Subcutaneous abdominal adipose tissue (tissue), 5 donors: ENCODE results near the gene SELPLG.

Experiments
- H3K27ac ChIP-seq: one replicate; pipeline ENCODE4 v1.7.0; 2013; ENCODE audit warnings: low read depth, mild to moderate bottlenecking, inconsistent platforms, low read length, moderate library complexity
- H3K27me3 ChIP-seq, 5 donors: one replicate each; pipeline ENCODE4 v1.7.0; 2013; ENCODE audit warnings: low read length in 5 of 5, inconsistent platforms in 1 of 5; ENCODE audit not compliant: control insufficient read depth in 5 of 5, insufficient read depth in 4 of 5
- H3K36me3 ChIP-seq, 5 donors: one replicate each; pipeline ENCODE4 v1.7.0; 2013; ENCODE audit warnings: low read length in 5 of 5; ENCODE audit not compliant: control insufficient read depth in 5 of 5, insufficient read depth in 5 of 5
- H3K4me1 ChIP-seq, 5 donors: one replicate each; pipeline ENCODE4 v1.7.0; 2013; ENCODE audit warnings: low read length in 5 of 5, mild to moderate bottlenecking in 3 of 5, moderate library complexity in 1 of 5; ENCODE audit not compliant: control insufficient read depth in 5 of 5, insufficient read depth in 5 of 5
- H3K4me3 ChIP-seq, 5 donors: one replicate each; pipeline ENCODE4 v1.7.0; 2013; ENCODE audit warnings: low read length in 5 of 5, low read depth in 1 of 5
- H3K9ac ChIP-seq, 5 donors: one replicate each; pipeline ENCODE4 v1.7.0; 2013; ENCODE audit warnings: low read length in 5 of 5, mild to moderate bottlenecking in 4 of 5, moderate library complexity in 3 of 5
- H3K9me3 ChIP-seq, 5 donors: one replicate each; pipeline ENCODE4 v1.7.0; 2013; ENCODE audit warnings: low read length in 5 of 5; ENCODE audit not compliant: control insufficient read depth in 5 of 5
- donor health status: healthy.
- donor health status: healthy.
- donor health status: healthy.
- donor health status: healthy.
- donor health status: healthy.

SELPLG gene

DNA sequence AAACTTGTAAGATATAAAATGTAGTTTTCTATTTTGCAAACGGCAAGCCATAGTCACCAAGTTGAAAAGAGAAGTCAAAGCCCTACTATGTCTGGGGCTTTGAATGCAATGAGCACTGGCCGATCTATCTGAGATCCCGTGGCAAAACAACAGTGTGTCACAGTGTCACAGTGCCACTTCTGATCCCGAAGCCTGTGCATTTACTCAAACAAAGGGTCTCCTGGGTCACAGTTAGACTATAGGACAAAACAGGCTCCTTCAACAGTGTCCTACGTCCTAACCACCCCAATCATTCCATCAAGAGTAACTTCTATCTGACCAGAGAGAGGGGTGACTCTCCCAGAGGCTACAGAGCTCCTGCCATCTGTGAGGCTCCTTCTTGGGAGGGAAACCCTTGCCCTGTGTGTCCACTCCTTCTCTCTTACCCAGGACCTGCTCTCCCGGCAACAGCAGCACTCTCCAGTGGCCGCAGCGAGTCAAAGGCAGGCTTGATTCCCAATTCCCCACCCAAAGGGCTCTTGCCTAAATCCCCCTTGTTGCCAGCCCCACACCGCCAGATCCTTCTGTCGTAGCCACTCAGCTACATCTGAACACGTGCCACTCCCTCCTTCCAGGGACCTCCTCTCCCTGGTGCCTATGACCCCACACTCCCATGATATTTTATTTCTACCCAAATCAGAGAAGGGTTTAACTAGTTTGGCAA, 14.0 kb upstream of the SELPLG start:
- Histone ChIP-seq H3K9ac (no peak overlapping the region), H3K4me1 (peaks cover 3 to 30% (median 23%) of the 10 kb centered on the region in 5 donors), H3K36me3 (peaks cover 19 to 80% (median 63%) of the 10 kb centered on the region in 5 donors), H3K4me3 (no peak overlapping the region), H3K27ac (peak overlapping the region; percentile 8), H3K27me3 (no peaks in the 10 kb centered on the region), H3K9me3 (no peaks in the 10 kb centered on the region)

DNA sequence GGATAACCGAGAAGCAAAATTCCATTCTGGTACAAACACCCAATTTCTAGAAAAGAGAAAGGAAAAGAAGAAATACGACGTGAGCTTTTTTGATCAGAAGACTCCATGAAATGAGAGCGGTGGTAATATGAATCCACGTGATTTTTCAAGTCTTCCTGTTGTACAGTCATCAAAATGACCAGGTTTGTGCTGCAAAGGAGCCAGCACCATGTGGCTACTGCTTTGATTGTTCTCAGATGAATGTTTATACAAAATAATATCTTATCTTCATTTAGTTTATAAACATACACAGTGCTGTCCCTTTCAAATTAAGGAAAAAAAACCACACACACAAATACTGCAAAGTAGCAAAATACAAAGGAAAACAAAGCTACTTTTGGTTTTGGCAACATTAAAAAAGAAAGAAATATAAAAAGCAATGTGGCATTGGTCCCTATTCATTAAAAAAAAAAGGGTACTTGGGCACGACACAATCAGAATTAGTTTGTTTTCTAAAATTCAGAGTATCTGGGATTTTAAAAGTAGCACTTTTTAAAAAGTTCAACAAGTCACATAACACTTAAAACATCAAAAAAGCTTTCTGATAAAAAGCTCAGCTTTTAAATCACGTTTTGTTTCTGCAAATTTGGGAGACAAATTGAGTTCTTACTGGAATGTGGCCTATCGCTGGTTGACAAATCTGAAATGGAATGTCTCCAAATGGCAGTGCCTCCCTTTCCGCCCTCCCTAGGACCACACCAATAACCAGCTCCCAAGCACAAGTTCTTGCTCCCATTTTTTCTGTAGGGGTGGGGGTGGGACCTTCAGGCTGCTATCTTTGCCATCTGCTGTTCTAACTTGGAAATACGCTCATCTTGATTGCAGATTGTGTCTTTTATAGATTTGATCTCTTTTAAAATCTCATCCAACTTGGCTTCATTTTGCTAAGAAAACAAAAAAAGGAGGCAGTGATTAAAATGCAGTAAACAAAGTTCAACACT, 13.2 kb upstream of the SELPLG start:
- peaks cover 18 to 72% (median 57%) of the 10 kb centered on the region in 5 donors for H3K36me3 ChIP-seq
- peak overlapping the region; percentile 8 for H3K27ac ChIP-seq
- H3K4me1 ChIP-seq: peaks cover 3 to 37% (median 29%) of the 10 kb centered on the region in 5 donors
- no peak overlapping the region for H3K4me3 ChIP-seq
- no peaks in the 10 kb centered on the region for H3K27me3 ChIP-seq
- H3K9ac ChIP-seq: no peak overlapping the region
- no peaks in the 10 kb centered on the region for H3K9me3 ChIP-seq

DNA sequence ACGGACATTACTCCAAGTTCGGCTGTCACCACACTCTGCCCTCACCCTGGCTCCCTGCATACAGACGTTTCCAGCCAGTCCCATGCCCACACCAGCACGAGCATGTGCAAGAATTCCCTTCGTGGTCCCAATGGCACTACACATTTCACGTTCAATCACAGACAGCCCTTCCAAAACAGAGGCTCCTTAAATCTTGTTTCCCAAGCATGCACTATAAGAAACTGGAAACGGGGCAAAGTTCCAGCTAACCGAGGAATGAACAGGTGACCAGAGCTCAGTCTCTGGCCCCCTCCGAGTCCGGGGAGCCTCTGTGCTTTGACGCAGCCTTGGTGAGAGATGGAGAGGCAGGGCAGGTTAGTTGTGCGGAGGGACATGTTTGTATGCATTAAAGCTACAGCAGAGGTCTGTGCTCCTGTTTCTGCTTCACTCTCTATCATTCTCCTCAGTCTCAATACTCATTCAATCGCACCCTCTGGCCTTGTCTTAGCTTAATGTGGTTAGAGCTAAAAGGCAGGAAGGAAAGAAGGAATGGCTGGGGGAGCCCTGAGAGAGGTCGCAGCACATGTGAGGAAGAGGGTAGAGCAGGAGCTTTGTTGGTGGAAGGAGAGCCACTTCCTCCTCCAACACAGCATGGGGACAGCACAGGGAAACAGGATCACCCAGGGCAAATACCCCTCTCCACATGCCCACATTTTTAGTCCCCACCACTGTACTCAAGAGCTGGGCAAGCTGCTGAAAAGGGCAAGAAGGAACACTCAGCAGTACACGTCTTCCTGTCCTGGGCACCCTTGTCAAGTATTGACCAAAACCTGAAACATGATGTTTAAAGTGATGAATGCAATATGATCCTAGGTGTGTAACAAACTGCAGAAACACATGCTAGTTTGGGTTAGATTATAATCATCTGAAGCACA, 12.2 kb upstream of the SELPLG start:
- Histone ChIP-seq H3K27me3 (no peaks in the 10 kb centered on the region), H3K4me1 (peaks cover 3 to 43% (median 36%) of the 10 kb centered on the region in 5 donors), H3K4me3 (no peak overlapping the region), H3K36me3 (peaks cover 15 to 63% (median 49%) of the 10 kb centered on the region in 5 donors), H3K9me3 (no peaks in the 10 kb centered on the region), H3K27ac (no peak overlapping the region), H3K9ac (no peak overlapping the region)

DNA sequence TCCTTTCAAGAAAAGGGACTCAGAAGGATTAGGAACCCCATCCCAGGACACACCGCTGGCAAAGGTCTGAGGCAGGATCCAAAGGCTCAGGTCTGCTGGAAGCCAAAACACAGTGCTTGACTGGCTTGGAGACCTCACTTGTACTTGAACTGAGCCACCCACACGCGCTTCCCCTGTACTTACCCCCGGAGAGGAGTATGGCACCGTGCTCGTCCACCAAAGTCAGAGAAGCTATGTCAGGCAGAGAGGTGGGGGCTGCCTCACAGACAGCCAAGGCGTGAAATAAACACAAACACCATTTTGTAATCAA, 11.1 kb upstream of the SELPLG start:
- peaks cover 3 to 43% (median 34%) of the 10 kb centered on the region in 5 donors for H3K4me1 ChIP-seq
- no peak overlapping the region for H3K4me3 ChIP-seq
- no peaks in the 10 kb centered on the region for H3K9me3 ChIP-seq
- no peaks in the 10 kb centered on the region for H3K27me3 ChIP-seq
- H3K9ac ChIP-seq: no peak overlapping the region
- peaks cover 12 to 52% (median 44%) of the 10 kb centered on the region in 5 donors for H3K36me3 ChIP-seq
- peak overlapping the region; percentile 22 for H3K27ac ChIP-seq

DNA sequence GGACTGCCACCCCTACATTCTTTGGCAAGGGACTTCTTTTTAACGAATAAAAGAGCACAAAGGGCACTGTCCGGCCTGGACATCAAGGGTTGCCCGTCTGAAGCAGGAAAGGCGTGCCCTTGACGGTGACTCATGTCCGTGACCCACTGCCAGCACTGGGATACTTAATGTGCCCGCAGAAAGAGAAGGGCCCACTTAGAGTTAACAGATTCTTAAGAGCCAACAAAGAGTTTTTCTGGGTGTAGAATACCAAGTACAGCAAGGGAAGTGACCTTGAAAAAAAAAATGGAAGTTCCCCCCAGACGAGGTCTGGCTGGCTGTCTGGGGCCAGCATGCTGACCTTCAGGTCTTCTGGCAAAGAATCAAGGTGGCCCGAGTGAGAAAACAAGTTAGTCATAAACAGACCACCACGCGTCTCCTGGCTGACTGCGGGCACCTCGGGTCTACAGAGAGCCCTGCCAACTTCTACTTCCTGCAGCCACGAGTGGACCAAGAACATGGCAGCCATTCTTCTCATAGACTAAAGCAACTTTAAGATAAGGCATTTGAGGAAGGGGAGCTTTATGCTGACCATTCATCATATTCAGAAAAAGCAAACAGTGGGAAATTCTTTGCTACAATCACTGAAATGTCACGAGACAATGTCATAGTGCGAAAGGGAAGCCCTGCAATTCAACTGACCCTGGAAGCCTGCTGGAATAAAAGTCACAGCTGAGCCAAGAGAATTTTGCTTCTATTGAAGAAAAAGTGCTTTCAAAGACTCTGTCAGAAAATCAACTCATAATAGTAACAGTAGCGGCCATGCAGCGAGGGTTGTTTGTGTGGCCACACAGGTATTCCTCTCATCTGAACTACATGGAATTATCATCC, 10.5 kb upstream of the SELPLG start:
- H3K27me3 ChIP-seq: no peaks in the 10 kb centered on the region
- peaks cover 8 to 47% (median 39%) of the 10 kb centered on the region in 5 donors for H3K36me3 ChIP-seq
- peak overlapping the region; percentile 22 for H3K27ac ChIP-seq
- H3K4me1 ChIP-seq: peaks cover 3 to 43% (median 34%) of the 10 kb centered on the region in 5 donors
- no peaks in the 10 kb centered on the region for H3K9me3 ChIP-seq
- H3K9ac ChIP-seq: no peak overlapping the region
- peak overlapping the region in 1 of 5 donors; percentile 31 for H3K4me3 ChIP-seq

DNA sequence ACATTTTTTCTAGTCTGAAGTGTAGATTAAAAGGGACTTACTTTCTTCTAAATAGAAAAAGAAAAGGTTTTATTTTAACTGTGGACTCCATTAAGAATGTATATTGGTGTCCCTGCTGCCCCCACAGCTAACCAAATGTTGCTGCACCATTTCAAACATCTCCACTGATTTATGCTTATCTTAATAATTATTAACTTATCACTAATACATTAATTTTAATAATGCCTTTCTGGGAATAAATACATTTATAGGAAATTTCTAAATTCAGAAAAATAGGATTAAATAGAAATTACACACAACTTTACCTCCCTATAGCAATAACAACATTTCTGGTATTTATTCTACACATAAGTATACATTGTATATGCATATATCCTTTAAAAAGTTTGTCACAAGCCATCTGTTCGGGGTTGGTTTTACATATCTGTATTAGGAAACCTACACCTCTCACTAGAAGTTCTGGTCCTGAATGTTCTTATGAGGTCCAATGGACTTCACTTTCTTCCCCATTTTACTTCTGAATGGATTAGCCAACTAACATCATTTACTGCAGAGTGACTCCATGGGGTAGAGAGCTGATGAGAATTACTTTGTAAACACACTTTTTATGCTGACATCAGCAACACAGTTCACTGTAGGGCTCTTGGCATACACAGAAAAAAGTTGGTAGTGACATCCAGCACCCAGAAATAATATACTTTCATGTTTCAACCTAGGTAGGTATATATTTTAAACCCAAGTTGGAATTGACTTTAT, 9.4 kb upstream of the SELPLG start:
- Histone ChIP-seq H3K4me3 (no peak overlapping the region), H3K4me1 (peaks cover 4 to 54% (median 44%) of the 10 kb centered on the region in 5 donors), H3K27ac (no peak overlapping the region), H3K27me3 (no peaks in the 10 kb centered on the region), H3K36me3 (peaks cover 4 to 36% (median 28%) of the 10 kb centered on the region in 5 donors), H3K9me3 (no peaks in the 10 kb centered on the region), H3K9ac (no peak overlapping the region)

DNA sequence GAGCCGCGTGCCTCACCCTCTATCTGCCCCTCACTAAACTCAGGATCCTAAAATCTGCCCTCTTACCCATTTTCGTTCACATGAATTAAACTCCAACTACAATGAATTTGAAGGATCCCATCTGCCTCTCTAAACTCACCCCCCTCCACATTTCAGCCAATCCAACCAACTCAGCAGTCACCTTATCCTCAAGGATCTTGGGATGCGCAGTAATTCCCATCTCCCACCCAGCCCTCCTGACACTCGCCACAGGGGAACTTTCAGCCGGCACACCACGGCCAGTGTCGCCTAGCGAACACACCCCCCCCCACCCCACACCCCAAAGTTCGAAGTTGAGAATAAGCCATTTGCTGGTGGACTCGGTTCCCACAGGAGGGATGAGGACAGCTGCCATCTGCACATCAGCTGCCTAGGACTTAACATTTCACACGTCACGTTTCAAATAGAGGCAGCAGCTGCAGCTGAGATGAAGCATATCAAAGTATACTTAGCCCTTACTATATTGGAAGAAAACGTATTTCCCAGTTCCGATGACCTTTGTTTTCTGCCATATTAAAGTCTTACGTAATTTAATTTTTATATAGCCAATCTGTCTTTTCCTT, 8.7 kb upstream of the SELPLG start:
- Histone ChIP-seq H3K27me3 (no peaks in the 10 kb centered on the region), H3K36me3 (peaks cover 4 to 29% (median 21%) of the 10 kb centered on the region in 5 donors), H3K27ac (no peak overlapping the region), H3K4me3 (no peak overlapping the region), H3K9ac (no peak overlapping the region), H3K4me1 (peaks cover 4 to 57% (median 50%) of the 10 kb centered on the region in 5 donors), H3K9me3 (no peaks in the 10 kb centered on the region)

DNA sequence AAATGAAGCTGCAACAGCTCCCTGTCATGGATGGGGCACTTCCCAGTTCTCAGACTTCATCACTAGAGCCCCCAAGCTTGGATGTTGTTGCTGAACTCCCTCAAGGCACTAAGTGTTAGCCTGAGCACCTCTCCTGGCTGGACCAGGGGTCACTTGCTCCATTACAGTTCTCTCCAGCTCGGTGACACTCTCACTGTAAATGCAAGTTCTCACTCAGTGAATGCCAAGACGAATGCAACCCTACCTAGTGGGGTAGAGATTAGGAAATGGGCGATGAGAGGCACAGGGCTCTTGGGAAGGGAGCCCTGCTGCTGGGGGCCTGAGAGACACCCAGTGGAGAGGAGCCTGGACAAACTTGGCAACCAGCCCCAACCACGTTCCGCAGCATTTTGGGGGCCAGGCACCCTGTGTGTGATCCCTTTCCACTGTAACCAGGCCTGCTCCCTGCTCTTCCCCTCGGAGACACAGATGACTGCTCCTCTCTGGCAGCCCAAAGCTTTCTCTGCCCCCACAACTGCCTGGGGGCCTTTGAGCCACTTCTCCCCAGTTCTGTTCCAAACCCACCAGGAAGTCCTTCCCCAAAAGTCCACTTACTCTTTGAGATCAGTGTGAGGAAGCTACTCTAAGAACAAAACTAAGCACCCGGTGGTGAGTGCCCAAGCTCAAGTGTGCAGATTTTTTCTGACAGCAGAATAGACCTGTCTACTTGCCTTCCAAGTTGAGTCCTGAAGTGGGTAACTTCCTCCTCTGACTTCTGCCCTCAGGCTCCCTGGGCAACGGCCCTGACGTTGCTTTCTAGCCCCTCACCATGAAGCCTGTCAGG, 8.0 kb upstream of the SELPLG start:
- peaks cover 4 to 61% (median 55%) of the 10 kb centered on the region in 5 donors for H3K4me1 ChIP-seq
- peak overlapping the region; percentile 39 for H3K27ac ChIP-seq

More for the DNA sequence above, 8.0 kb upstream of the SELPLG start:
- Histone ChIP-seq H3K4me3 (no peak overlapping the region), H3K36me3 (peaks cover 4 to 24% (median 18%) of the 10 kb centered on the region in 5 donors), H3K27me3 (no peaks in the 10 kb centered on the region), H3K9me3 (no peaks in the 10 kb centered on the region), H3K9ac (no peak overlapping the region)
